ENCODE measurements around the gene KRTAP9-8. TPM values are rescaled to one million over a fixed set of nuclear protein-coding genes. Genes with fewer than 3 reads are reported as not detected.
"Not testable (repeated sequence)": the region's sequence is repeated elsewhere in the genome, so short reads cannot be mapped to it uniquely, and the experiment has no call there.

Gene KRTAP9-8
- total RNA-seq: not detected

DNA sequence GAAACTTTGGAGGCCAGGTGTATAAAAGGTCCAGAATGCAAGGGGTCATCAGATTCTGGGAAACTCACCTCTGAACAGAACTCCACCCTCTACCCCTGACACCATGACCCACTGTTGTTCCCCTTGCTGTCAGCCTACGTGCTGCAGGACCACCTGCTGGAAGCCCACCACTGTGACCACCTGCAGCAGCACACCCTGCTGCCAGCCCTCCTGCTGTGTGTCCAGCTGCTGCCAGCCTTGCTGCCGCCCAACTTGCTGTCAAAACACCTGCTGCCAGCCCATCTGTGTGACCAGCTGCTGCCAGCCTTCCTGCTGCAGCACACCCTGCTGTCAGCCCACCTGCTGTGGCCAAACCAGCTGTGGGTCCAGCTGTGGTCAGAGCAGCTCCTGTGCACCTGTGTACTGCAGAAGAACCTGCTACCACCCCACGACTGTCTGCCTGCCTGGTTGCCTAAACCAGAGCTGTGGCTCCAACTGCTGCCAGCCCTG is at the start of gene KRTAP9-8:
KRTAP9-8 (plus strand) TSS at position 51 of the 489 bp plus-strand sequence; CDS start at position 104, 53 bp downstream.
- H3K4me3 ChIP-seq (ENCODE audit: low read length); H3K4me1 ChIP-seq (ENCODE audit: insufficient read depth, low read length); H3K9me3 ChIP-seq (ENCODE audit: low read depth, low read length): not testable (repeated sequence)

DNA sequence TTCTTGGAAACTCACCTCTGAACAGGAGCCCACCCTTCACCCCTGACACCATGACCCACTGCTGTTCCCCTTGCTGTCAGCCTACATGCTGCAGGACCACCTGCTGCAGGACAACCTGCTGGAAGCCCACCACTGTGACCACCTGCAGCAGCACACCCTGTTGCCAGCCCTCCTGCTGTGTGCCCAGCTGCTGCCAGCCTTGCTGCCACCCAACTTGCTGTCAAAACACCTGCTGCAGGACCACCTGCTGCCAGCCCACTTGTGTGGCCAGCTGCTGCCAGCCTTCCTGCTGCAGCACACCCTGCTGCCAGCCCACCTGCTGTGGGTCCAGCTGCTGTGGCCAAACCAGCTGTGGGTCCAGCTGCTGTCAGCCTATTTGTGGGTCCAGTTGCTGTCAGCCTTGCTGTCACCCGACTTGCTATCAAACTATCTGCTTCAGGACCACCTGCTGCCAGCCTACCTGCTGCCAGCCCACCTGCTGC is 47.9 kb upstream of the KRTAP9-8 start, which contains the start of gene KRTAP9-1:
KRTAP9-1 (plus strand) TSS at position 51 of the 482 bp plus-strand sequence; CDS start at position 51, 0 bp downstream.
- H3K27me3 ChIP-seq (ENCODE audit: insufficient read depth, low read length); H3K4me1 ChIP-seq (ENCODE audit: insufficient read depth, low read length): not testable (repeated sequence)

More for the DNA sequence above, at the start of gene KRTAP9-8:
- H3K27me3 ChIP-seq (ENCODE audit: insufficient read depth, low read length): not testable (repeated sequence)

DNA sequence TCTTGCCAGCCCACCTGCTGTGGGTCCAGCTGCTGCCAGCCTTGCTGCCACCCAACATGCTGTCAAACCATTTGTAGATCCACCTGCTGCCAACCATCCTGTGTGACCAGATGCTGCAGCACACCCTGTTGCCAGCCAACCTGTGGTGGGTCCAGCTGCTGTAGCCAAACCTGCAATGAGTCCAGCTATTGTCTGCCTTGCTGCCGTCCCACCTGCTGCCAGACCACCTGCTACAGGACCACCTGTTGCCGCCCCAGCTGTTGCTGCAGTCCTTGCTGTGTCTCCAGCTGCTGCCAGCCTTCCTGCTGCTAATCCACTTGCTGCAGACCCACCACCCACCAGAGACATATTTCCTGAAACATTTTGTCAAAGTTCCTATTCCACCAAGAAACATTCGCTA is 47.5 kb upstream of the KRTAP9-8 start:
- Histone ChIP-seq H3K4me3 (ENCODE audit: low read length) (no peak overlapping the region), H3K27me3 (ENCODE audit: insufficient read depth, low read length) (peaks cover 6% of the 10 kb centered on the region), H3K4me1 (ENCODE audit: insufficient read depth, low read length) (no peaks in the 10 kb centered on the region), H3K9me3 (ENCODE audit: low read depth, low read length) (no peaks in the 10 kb centered on the region)

More for the DNA sequence above, 47.9 kb upstream of the KRTAP9-8 start, which contains the start of gene KRTAP9-1:
- not testable (repeated sequence) for H3K9me3 ChIP-seq (ENCODE audit: low read depth, low read length); H3K4me3 ChIP-seq (ENCODE audit: low read length)

GRCh38 chr17:41196068-41196467 is 41.7 kb upstream of the KRTAP9-8 start:
- H3K4me1 ChIP-seq (ENCODE audit: insufficient read depth, low read length): no peaks in the 10 kb centered on the region
- no peak overlapping the region for H3K4me3 ChIP-seq (ENCODE audit: low read length)
- H3K27me3 ChIP-seq (ENCODE audit: insufficient read depth, low read length): peaks cover 2% of the 10 kb centered on the region
- H3K9me3 ChIP-seq (ENCODE audit: low read depth, low read length): no peaks in the 10 kb centered on the region

- no peak overlapping the region for H3K4me3 ChIP-seq (ENCODE audit: low read length)
- H3K4me1 ChIP-seq (ENCODE audit: insufficient read depth, low read length): no peaks in the 10 kb centered on the region
- no peaks in the 10 kb centered on the region for H3K9me3 ChIP-seq (ENCODE audit: low read depth, low read length)
- H3K27me3 ChIP-seq (ENCODE audit: insufficient read depth, low read length): peaks cover 2% of the 10 kb centered on the region
Observed at GRCh38 chr17:41199421-41200078, 38.2 kb upstream of the KRTAP9-8 start.

DNA sequence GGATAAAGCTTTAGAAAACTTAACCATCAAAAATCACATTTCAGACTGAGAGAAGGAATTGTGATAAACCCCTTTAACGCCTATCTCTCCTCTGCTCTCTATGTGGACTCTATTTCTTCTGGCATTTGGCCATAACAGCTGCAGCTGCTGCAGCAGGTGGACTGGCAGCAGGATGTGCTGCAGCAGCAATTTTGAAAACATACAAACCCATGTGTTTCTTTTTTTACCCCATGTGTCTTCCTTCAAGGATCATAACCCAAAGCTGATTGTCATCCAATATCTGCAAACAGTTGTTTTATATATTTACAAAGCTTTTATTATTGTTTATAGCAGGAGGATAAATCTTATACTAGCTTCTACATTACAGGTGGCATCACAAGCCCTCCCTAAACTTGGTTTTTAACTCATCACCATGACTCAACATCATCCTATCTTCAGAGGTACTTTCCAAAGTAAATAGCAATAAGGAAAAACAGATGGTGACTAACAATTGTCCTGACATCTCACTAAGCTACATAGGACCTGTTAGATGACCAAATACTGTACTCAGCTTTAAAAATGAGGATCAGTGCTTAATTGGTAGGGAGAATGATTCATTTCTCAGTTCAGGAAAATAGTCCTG is 25.8 kb upstream of the KRTAP9-8 start:
- Histone ChIP-seq H3K27me3 (ENCODE audit: insufficient read depth, low read length) (peaks cover 24% of the 10 kb centered on the region), H3K4me1 (ENCODE audit: insufficient read depth, low read length) (no peaks in the 10 kb centered on the region), H3K4me3 (ENCODE audit: low read length) (no peak overlapping the region), H3K9me3 (ENCODE audit: low read depth, low read length) (no peaks in the 10 kb centered on the region)

- Histone ChIP-seq H3K4me3 (ENCODE audit: low read length) (no peak overlapping the region), H3K4me1 (ENCODE audit: insufficient read depth, low read length) (no peaks in the 10 kb centered on the region), H3K9me3 (ENCODE audit: low read depth, low read length) (no peaks in the 10 kb centered on the region), H3K27me3 (ENCODE audit: insufficient read depth, low read length) (peaks cover 21% of the 10 kb centered on the region)
Observed at GRCh38 chr17:41212524-41213169, 25.2 kb upstream of the KRTAP9-8 start.

DNA sequence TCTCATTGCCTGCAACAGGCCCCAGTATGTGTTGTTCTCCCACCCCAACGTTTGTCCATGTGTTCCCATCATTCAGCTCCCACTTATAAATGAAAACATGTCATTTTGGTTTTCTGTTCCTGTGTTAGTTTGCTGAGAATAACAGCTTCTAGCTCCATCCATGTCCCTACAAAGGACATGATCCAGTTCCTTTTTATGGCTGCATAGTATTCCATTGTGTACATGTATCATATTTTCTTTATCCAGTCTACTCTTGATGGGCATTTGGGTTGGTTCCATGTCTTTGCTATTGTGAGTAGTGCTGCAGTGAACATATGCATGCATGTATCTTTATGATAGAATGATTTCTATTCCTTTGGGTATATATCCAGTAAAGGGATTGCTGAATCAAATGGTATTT is 22.1 kb upstream of the KRTAP9-8 start:
- Histone ChIP-seq H3K4me3 (ENCODE audit: low read length) (no peak overlapping the region), H3K4me1 (ENCODE audit: insufficient read depth, low read length) (no peaks in the 10 kb centered on the region), H3K9me3 (ENCODE audit: low read depth, low read length) (no peaks in the 10 kb centered on the region), H3K27me3 (ENCODE audit: insufficient read depth, low read length) (peaks cover 4% of the 10 kb centered on the region)

- Histone ChIP-seq H3K4me3 (ENCODE audit: low read length) (no peak overlapping the region), H3K27me3 (ENCODE audit: insufficient read depth, low read length) (peaks cover 3% of the 10 kb centered on the region), H3K4me1 (ENCODE audit: insufficient read depth, low read length) (no peaks in the 10 kb centered on the region), H3K9me3 (ENCODE audit: low read depth, low read length) (no peaks in the 10 kb centered on the region)
Observed at GRCh38 chr17:41223821-41224220, 14.0 kb upstream of the KRTAP9-8 start.

- H3K4me1 ChIP-seq (ENCODE audit: insufficient read depth, low read length): no peaks in the 10 kb centered on the region
- peaks cover 3% of the 10 kb centered on the region for H3K27me3 ChIP-seq (ENCODE audit: insufficient read depth, low read length)
- H3K9me3 ChIP-seq (ENCODE audit: low read depth, low read length): no peaks in the 10 kb centered on the region
- no peak overlapping the region for H3K4me3 ChIP-seq (ENCODE audit: low read length)
Observed at GRCh38 chr17:41226051-41226450, 11.7 kb upstream of the KRTAP9-8 start.

DNA sequence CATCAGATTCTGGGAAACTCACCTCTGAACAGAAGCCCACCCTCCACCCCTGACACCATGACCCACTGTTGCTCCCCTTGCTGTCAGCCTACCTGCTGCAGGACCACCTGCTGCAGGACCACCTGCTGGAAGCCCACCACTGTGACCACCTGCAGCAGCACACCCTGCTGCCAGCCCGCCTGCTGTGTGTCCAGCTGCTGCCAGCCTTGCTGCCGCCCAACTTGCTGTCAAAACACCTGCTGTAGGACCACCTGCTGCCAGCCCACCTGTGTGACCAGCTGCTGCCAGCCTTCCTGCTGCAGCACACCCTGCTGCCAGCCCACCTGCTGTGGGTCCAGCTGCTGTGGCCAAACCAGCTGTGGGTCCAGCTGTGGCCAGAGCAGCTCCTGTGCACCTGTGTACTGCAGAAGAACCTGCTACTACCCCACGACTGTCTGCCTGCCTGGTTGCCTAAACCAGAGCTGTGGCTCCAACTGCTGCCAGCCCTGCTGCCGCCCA is 11.2 kb upstream of the KRTAP9-8 start, which contains the start of gene KRTAP9-2:
KRTAP9-2 (plus strand) TSS at position 51 of the 498 bp plus-strand sequence; CDS start at position 58, 7 bp downstream.
- H3K27me3 ChIP-seq (ENCODE audit: insufficient read depth, low read length); H3K9me3 ChIP-seq (ENCODE audit: low read depth, low read length); H3K4me3 ChIP-seq (ENCODE audit: low read length); H3K4me1 ChIP-seq (ENCODE audit: insufficient read depth, low read length): not testable (repeated sequence)

DNA sequence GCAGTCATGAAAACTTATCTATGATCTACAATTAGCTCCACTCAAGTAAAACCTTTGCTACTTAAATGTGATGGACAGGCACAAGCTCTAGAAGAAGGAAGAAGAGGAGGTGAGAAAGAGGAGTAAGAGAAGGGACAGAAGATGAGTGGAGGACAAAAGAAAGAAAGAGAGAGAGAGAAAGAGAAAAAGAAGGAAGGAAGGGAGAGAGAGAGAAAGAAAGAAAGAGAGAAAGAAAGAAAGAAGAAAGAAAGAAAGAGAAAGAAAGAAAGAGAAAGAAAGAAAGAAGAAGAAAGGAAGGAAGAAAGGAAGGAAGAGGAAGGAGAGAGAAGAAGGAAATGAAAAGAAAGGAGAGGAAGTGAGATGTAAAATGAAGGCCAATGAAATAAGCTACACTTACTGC is 7.7 kb upstream of the KRTAP9-8 start:
- Histone ChIP-seq H3K9me3 (ENCODE audit: low read depth, low read length) (no peaks in the 10 kb centered on the region), H3K27me3 (ENCODE audit: insufficient read depth, low read length) (peaks cover 3% of the 10 kb centered on the region), H3K4me1 (ENCODE audit: insufficient read depth, low read length) (no peaks in the 10 kb centered on the region), H3K4me3 (ENCODE audit: low read length) (no peak overlapping the region)

GRCh38 chr17:41231731-41232130 is 6.1 kb upstream of the KRTAP9-8 start:
- Histone ChIP-seq H3K4me1 (ENCODE audit: insufficient read depth, low read length) (no peaks in the 10 kb centered on the region), H3K4me3 (ENCODE audit: low read length) (no peak overlapping the region), H3K9me3 (ENCODE audit: low read depth, low read length) (no peaks in the 10 kb centered on the region), H3K27me3 (ENCODE audit: insufficient read depth, low read length) (no peaks in the 10 kb centered on the region)

- not testable (repeated sequence) for H3K27me3 ChIP-seq (ENCODE audit: insufficient read depth, low read length); H3K4me3 ChIP-seq (ENCODE audit: low read length); H3K4me1 ChIP-seq (ENCODE audit: insufficient read depth, low read length); H3K9me3 ChIP-seq (ENCODE audit: low read depth, low read length)
Observed at GRCh38 chr17:41232399-41233105, 5.2 kb upstream of the KRTAP9-8 start, which contains the start of gene KRTAP9-3. Gene KRTAP9-3, plus strand, starts transcription at chr17:41232449. Its CDS starts 53 bp downstream, at chr17:41232502.

All from mononuclear cell (primary cell).